Activated naive CD8-positive, alpha-beta T cell treated with anti-CD3 and anti-CD28 coated beads for 36 hours (primary cell): ENCODE data around the gene SDC1. TPM values are rescaled to one million over a fixed set of nuclear protein-coding genes. Genes with fewer than 3 reads are reported as not detected.

Source experiments
- DNase-seq: peaks from one replicate; pipeline ENCODE4 v3.0.0; 2021
- H3K27ac Mint-ChIP-seq: one replicate; pipeline ENCODE4 v1.8.0; 2022; ENCODE audit warnings: mild to moderate bottlenecking, moderate library complexity, mixed read lengths
- H3K27me3 Mint-ChIP-seq: one replicate; pipeline ENCODE4 v1.8.0; 2022; ENCODE audit warnings: mild to moderate bottlenecking, mixed read lengths
- H3K36me3 Mint-ChIP-seq: one replicate; pipeline ENCODE4 v1.8.0; 2021; ENCODE audit warnings: mild to moderate bottlenecking, mixed read lengths
- H3K4me1 Mint-ChIP-seq: one replicate; pipeline ENCODE4 v1.8.0; 2021; ENCODE audit warnings: mixed read lengths
- H3K4me3 Mint-ChIP-seq: one replicate; pipeline ENCODE4 v1.8.0; 2022; ENCODE audit warnings: mild to moderate bottlenecking, moderate library complexity, mixed read lengths
- H3K9me3 Mint-ChIP-seq: one replicate; pipeline ENCODE4 v1.8.0; 2022; ENCODE audit warnings: mixed read lengths
- total RNA-seq, 2 experiments: library from RNA; stranded (reverse); gene quantifications; one replicate each; pipeline ENCODE4 v1.2.3, GENCODE V29; 2021

Gene SDC1
- total RNA-seq, 2 experiments from 2014 or later: 0.36 TPM; not detected in 1

DNA sequence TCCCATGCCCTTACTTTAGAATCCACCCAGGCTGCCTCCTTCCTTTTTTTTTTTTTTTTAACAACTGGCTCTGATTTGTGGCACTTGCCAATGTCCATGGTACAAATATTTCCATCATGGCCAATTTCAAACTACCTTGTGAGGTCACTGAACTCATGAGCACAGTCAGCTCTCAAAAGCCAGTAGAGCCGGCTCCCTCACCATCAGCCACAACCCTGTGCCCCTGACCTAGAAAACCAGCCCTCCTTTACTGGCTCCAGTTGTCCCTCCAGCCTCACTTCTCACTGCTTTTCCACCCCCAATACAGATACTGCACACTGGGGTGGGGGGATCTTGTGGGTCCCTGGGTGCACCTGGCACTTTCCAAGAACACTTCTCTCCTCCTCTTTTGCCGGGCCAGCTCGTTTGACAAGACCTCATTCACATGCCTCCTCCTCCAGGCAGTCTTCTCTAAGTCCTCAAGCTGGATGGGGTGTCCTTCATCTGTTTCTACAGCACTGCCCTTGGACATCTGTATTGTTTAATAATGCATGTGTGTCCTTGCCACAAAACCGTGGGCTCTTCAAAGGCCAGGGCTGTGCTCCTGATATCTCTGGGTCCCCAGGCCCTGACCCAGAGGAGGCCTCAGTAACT, 35.5 kb downstream of the SDC1 start:
- Mint-ChIP-seq H3K4me1 (no peaks in the 10 kb centered on the region), H3K27ac (no peak overlapping the region), H3K4me3 (no peak overlapping the region), H3K27me3 (peaks cover 11% of the 10 kb centered on the region), H3K9me3 (no peaks in the 10 kb centered on the region), H3K36me3 (no peaks in the 10 kb centered on the region)
- DNase-seq: no peak

DNA sequence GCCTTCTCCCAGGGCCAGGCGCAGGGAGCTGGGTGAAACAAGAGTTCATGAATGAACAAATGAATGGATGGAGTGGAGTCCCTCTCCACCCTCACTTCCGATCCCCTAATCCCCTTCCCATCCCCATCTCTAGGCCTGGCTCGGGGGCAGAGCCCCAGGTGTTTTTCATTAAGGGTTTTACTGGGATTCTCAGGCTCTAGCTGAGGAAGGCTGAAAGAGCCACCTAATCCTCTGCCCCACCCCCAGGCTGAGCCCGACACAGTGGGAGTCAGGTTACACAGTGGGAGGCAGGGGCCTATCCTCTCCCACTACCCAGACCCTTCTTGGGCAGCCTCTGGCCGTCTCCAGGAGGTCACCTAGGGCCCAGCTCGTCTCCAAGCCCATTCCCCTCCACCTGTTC, 36.1 kb downstream of the SDC1 start:
- no peak overlapping the region for H3K27ac Mint-ChIP-seq
- DNase-seq: no peak
- H3K9me3 Mint-ChIP-seq: no peaks in the 10 kb centered on the region
- H3K4me3 Mint-ChIP-seq: no peak overlapping the region
- no peaks in the 10 kb centered on the region for H3K36me3 Mint-ChIP-seq
- no peaks in the 10 kb centered on the region for H3K4me1 Mint-ChIP-seq
- H3K27me3 Mint-ChIP-seq: peaks cover 11% of the 10 kb centered on the region

- Mint-ChIP-seq H3K4me3 (no peak overlapping the region), H3K4me1 (no peaks in the 10 kb centered on the region), H3K9me3 (no peaks in the 10 kb centered on the region), H3K36me3 (no peaks in the 10 kb centered on the region), H3K27ac (no peak overlapping the region), H3K27me3 (peaks cover 11% of the 10 kb centered on the region)
- DNase-seq: no peak
Observed at GRCh38 chr2:20188201-20188600, 36.7 kb downstream of the SDC1 start.

DNA sequence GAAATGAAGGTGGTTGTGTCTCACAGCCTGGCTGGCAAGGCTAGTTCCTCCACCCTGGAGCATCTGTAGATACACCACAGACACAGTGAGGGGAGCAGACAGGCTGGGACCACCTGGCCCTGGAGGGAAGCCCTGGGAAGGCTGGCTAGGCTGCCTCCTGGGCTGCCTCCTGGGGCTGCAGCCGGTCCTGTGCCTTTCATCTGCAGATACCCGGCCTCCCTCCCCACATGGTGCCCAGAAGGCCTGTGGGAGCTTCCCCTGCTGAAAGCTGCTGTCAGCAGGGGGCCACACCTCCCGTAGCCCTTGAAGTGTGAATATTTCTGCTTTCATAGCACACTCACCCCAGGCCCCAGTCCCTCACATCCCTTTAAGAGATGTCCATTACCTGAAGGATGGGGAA, 37.6 kb downstream of the SDC1 start:
- Mint-ChIP-seq H3K9me3 (no peaks in the 10 kb centered on the region), H3K4me3 (no peak overlapping the region), H3K4me1 (no peaks in the 10 kb centered on the region), H3K27ac (no peak overlapping the region), H3K27me3 (peaks cover 11% of the 10 kb centered on the region), H3K36me3 (no peaks in the 10 kb centered on the region)
- DNase-seq: no peak

DNA sequence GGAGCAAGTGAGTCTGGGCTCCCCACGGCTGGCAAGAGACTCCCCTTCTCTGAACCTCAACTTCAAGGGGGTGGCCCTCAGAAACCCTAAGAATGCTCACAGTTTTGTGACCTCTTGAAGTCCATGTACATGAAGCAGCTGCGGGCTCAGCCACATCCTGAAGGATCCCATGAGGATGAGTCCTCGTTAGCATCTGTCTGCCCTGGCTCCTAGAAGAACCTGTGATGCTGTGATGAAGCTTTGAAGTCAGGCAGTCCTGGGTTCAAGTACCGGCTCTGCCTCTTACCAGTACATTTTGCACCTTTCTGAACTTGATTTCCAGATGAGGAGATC, 38.1 kb downstream of the SDC1 start:
- DNase-seq: no peak
- H3K36me3 Mint-ChIP-seq: no peaks in the 10 kb centered on the region
- H3K4me1 Mint-ChIP-seq: no peaks in the 10 kb centered on the region
- H3K9me3 Mint-ChIP-seq: no peaks in the 10 kb centered on the region
- no peak overlapping the region for H3K27ac Mint-ChIP-seq
- peaks cover 11% of the 10 kb centered on the region for H3K27me3 Mint-ChIP-seq
- no peak overlapping the region for H3K4me3 Mint-ChIP-seq

- DNase-seq: no peak
- peaks cover 11% of the 10 kb centered on the region for H3K27me3 Mint-ChIP-seq
- H3K9me3 Mint-ChIP-seq: no peaks in the 10 kb centered on the region
- H3K4me1 Mint-ChIP-seq: no peaks in the 10 kb centered on the region
- no peaks in the 10 kb centered on the region for H3K36me3 Mint-ChIP-seq
- H3K27ac Mint-ChIP-seq: no peak overlapping the region
- no peak overlapping the region for H3K4me3 Mint-ChIP-seq
Observed at GRCh38 chr2:20186078-20186854, 38.7 kb downstream of the SDC1 start.

GRCh38 chr2:20185176-20186022, 39.5 kb downstream of the SDC1 start:
- Mint-ChIP-seq H3K27ac (no peak overlapping the region), H3K9me3 (no peaks in the 10 kb centered on the region), H3K27me3 (peaks cover 11% of the 10 kb centered on the region), H3K4me3 (no peak overlapping the region), H3K36me3 (no peaks in the 10 kb centered on the region), H3K4me1 (no peaks in the 10 kb centered on the region)
- no peak for DNase-seq

DNA sequence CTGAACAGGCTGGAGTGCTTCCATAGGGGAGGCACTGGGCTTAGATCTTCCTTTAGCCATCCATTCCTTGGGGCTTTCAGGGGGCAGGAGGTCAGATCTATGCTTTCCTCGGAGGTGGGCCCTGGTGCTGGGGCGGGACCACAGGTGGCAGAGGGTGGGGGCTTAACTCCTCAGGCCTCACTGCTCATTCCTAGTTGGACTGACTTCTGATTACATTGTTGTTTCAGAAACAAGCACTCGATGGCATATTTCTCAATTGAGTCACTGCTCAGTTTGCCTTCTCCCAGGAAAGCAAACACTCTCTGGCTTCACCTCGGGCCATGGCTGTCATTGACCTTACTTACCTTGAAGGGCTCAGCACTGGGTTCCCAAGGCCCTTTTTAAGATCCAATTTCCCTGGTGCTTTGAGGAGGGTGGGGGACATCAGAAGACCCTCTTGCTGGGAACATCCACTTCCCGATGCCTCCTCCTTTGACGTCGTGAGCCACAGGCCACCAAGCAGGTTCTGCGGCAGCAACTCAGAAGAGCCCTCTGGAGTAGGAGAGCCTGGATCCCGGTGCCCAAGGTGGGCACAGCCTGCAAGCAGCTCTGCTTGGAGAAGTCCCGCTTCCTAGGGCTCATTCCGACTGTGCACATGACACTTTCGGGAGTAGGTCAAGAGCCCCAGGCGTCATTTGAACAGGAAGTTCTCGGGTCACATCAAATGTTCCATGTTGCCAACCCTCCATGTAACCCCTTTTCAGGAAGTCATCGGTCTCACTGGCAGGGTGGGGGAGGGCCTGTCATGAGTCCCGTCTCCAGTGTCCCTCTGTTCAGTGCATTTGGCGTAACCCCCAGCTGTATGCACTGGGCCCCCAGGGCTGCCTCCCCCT, 40.6 kb downstream of the SDC1 start:
- H3K27me3 Mint-ChIP-seq: peaks cover 11% of the 10 kb centered on the region
- no peak for DNase-seq
- H3K27ac Mint-ChIP-seq: no peak overlapping the region
- no peaks in the 10 kb centered on the region for H3K4me1 Mint-ChIP-seq
- no peaks in the 10 kb centered on the region for H3K9me3 Mint-ChIP-seq
- no peak overlapping the region for H3K4me3 Mint-ChIP-seq
- no peaks in the 10 kb centered on the region for H3K36me3 Mint-ChIP-seq

GRCh38 chr2:20183373-20183772, 41.6 kb downstream of the SDC1 start:
- DNase-seq: no peak
- peaks cover 11% of the 10 kb centered on the region for H3K27me3 Mint-ChIP-seq
- no peak overlapping the region for H3K27ac Mint-ChIP-seq
- H3K36me3 Mint-ChIP-seq: no peaks in the 10 kb centered on the region
- H3K4me1 Mint-ChIP-seq: no peaks in the 10 kb centered on the region
- H3K4me3 Mint-ChIP-seq: no peak overlapping the region
- H3K9me3 Mint-ChIP-seq: no peaks in the 10 kb centered on the region

- Mint-ChIP-seq H3K9me3 (no peaks in the 10 kb centered on the region), H3K27me3 (peaks cover 11% of the 10 kb centered on the region), H3K27ac (no peak overlapping the region), H3K36me3 (no peaks in the 10 kb centered on the region), H3K4me3 (no peak overlapping the region), H3K4me1 (no peaks in the 10 kb centered on the region)
- no peak for DNase-seq
Observed at GRCh38 chr2:20182241-20182931, 42.5 kb downstream of the SDC1 start.

DNA sequence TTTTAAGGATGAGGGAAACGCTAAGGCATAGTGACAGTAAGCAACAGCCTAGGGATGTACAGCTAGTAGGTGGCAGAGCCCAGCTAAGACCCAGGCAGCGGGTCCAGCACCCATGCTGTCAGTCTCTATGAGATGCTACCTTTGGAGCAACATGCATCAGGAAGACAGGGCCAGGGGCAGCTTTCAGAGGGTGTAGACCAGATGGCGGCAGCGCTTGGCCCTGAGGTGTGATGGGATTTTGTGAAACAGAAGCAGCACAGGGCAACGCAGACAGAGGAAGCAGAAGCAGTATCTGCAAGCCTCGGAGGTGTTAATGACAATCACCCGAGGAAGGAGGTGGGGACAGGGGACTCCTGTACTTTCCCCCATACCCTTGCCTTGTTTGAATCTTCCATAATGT, 43.2 kb downstream of the SDC1 start:
- H3K27ac Mint-ChIP-seq: no peak overlapping the region

GRCh38 chr2:20180676-20181648, 44.0 kb downstream of the SDC1 start:
- no peak overlapping the region for H3K27ac Mint-ChIP-seq
- H3K4me1 Mint-ChIP-seq: no peaks in the 10 kb centered on the region
- H3K36me3 Mint-ChIP-seq: no peaks in the 10 kb centered on the region
- DNase-seq: no peak
- H3K4me3 Mint-ChIP-seq: no peak overlapping the region
- no peaks in the 10 kb centered on the region for H3K9me3 Mint-ChIP-seq
- peaks cover 4% of the 10 kb centered on the region for H3K27me3 Mint-ChIP-seq

More for the DNA sequence above, 43.2 kb downstream of the SDC1 start:
- Mint-ChIP-seq H3K9me3 (no peaks in the 10 kb centered on the region), H3K36me3 (no peaks in the 10 kb centered on the region), H3K4me1 (no peaks in the 10 kb centered on the region), H3K27me3 (peaks cover 10% of the 10 kb centered on the region), H3K4me3 (no peak overlapping the region)
- DNase-seq: no peak

DNA sequence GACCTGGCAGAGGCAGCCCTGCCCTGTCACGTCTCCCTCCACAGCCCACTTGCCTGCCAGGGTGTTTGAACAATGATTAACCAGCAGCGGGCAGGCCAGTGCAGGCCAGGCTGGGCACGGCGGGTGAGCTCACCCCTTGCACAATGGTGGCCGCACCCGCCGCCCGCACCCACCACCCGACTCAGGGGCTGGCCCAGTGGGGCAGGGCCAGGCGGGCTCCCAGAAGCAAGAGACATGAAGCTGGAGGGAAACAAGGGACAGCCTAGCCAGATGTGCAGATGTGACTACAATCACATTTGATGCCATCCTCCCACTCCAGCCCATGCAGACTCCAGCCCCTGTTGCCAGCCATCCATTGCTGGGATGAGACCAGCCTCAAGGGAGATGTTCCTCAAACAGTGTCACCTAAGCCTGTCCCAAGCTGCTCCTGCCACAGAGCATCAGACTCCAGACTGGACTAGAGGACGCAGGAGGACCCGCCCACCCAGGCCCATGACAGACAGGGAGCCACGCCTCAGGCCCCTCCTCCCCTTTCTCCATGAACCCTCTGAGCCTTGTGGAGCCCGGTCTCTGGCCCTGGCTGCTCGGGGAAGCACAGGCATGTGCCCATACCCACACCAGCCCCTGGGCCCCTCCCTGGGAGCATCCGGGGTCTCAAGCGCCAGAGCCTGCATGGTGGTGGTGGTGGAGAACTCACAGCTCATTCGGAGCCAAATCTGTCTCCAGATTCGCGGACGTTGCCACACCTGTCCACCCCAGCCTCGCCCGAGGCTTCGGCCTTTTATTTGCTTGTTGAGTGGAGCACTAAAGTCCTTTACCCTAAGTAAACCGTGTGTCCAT, 45.0 kb downstream of the SDC1 start:
- Mint-ChIP-seq H3K27me3 (peaks cover 2% of the 10 kb centered on the region), H3K4me1 (no peaks in the 10 kb centered on the region), H3K4me3 (no peak overlapping the region), H3K9me3 (no peaks in the 10 kb centered on the region), H3K36me3 (no peaks in the 10 kb centered on the region), H3K27ac (no peak overlapping the region)
- DNase-seq: no peak
